Fibroblast of peridontal ligament (primary cell): ENCODE measurements around the gene ANKRD28.
"Not testable (repeated sequence)": the region's sequence is repeated elsewhere in the genome, so short reads cannot be mapped to it uniquely, and the experiment has no call there.

Source experiments
- DNase-seq: peaks from one replicate; pipeline ENCODE4 v3.0.0-alpha.2; 2010; ENCODE audit errors: extremely low read depth

Gene ANKRD28

GRCh38 chr3:15797642-15798303, at the start of gene ANKRD28:
ANKRD28 (minus strand) TSS chr3:15797979; CDS start chr3:15796521, 1,458 bp downstream.
- peak; percentile 99 for DNase-seq

GRCh38 chr3:15847239-15847638, 49.5 kb upstream of the ANKRD28 start:
- DNase-seq: no peak

- DNase-seq: no peak
Observed at GRCh38 chr3:15846606-15847005, 48.8 kb upstream of the ANKRD28 start.

GRCh38 chr3:15845475-15845874, 47.7 kb upstream of the ANKRD28 start:
- DNase-seq: no peak

GRCh38 chr3:15844889-15845288, 47.1 kb upstream of the ANKRD28 start:
- DNase-seq: no peak

GRCh38 chr3:15841091-15841973, 43.6 kb upstream of the ANKRD28 start:
- not testable (repeated sequence) for DNase-seq

GRCh38 chr3:15839568-15839967, 41.8 kb upstream of the ANKRD28 start:
- no peak for DNase-seq

- DNase-seq: no peak
Observed at GRCh38 chr3:15831927-15832326, 34.1 kb upstream of the ANKRD28 start.

- no peak for DNase-seq
Observed at GRCh38 chr3:15825016-15825415, 27.2 kb upstream of the ANKRD28 start.

GRCh38 chr3:15823092-15823491, 25.3 kb upstream of the ANKRD28 start:
- no peak for DNase-seq

- peak; percentile 55 for DNase-seq
Observed at GRCh38 chr3:15822281-15822680, 24.5 kb upstream of the ANKRD28 start.

- peak; percentile 62 for DNase-seq
Observed at GRCh38 chr3:15820911-15821310, 23.1 kb upstream of the ANKRD28 start.

- DNase-seq: peak; percentile 35
Observed at GRCh38 chr3:15819576-15819975, 21.8 kb upstream of the ANKRD28 start.

- DNase-seq: no peak
Observed at GRCh38 chr3:15819043-15819442, 21.3 kb upstream of the ANKRD28 start.

- peak; percentile 93 for DNase-seq
Observed at GRCh38 chr3:15815696-15816095, 17.9 kb upstream of the ANKRD28 start.

- not testable (repeated sequence) for DNase-seq
Observed at GRCh38 chr3:15813079-15813478, 15.3 kb upstream of the ANKRD28 start.

- peak; percentile 69 for DNase-seq
Observed at GRCh38 chr3:15812183-15812582, 14.4 kb upstream of the ANKRD28 start.

- DNase-seq: no peak
Observed at GRCh38 chr3:15810702-15811101, 12.9 kb upstream of the ANKRD28 start.

GRCh38 chr3:15809313-15809712, 11.5 kb upstream of the ANKRD28 start:
- no peak for DNase-seq

- no peak for DNase-seq
Observed at GRCh38 chr3:15808679-15809310, 11.0 kb upstream of the ANKRD28 start.

- peak; percentile 83 for DNase-seq
Observed at GRCh38 chr3:15805756-15806266, 8.0 kb upstream of the ANKRD28 start.

GRCh38 chr3:15804553-15805095, 6.8 kb upstream of the ANKRD28 start:
- DNase-seq: no peak
